MM.1S (cell line): ENCODE measurements around the gene NME3.
A peak's percentile ranks its signal among the peaks of the same experiment; 100 is the strongest.

ENCODE experiments used
- DNase-seq: peaks from one replicate; pipeline ENCODE4 v3.0.0-alpha.2; 2015
- H2AFZ ChIP-seq: fragments of 300-600 bp; sonication (generic); 2 replicates; pipeline ENCODE4 v1.6.0; 2016; ENCODE audit warnings: antibody characterized with exemption, low read length
- H3F3A ChIP-seq: fragments of 300-600 bp; sonication (generic); 2 replicates; pipeline ENCODE4 v1.6.1; 2016; ENCODE audit warnings: mild to moderate bottlenecking, antibody characterized with exemption, low read length, moderate library complexity, mixed read lengths; ENCODE audit not compliant: insufficient read depth
- H3K27ac ChIP-seq: fragments of 300-600 bp; sonication (generic); 2 replicates; pipeline ENCODE4 v1.5.1; 2016; ENCODE audit warnings: mild to moderate bottlenecking, low read length
- H3K27me3 ChIP-seq: fragments of 300-600 bp; sonication (generic); replicated peaks from 2 replicates; pipeline ENCODE4 v1.6.0; 2016; ENCODE audit warnings: low read length; ENCODE audit not compliant: insufficient read depth
- H3K36me3 ChIP-seq: fragments of 300-600 bp; sonication (generic); replicated peaks from 2 replicates; pipeline ENCODE4 v1.6.1; 2016; ENCODE audit warnings: mild to moderate bottlenecking, low read length, mixed read lengths; ENCODE audit not compliant: insufficient read depth
- H3K4me1 ChIP-seq: fragments of 300-600 bp; sonication (generic); 2 replicates; pipeline ENCODE4 v1.6.1; 2016; ENCODE audit warnings: low read length, mixed read lengths
- H3K4me2 ChIP-seq: fragments of 300-600 bp; sonication (generic); 2 replicates; pipeline ENCODE4 v1.6.0; 2016; ENCODE audit warnings: low read depth, low read length
- H3K4me3 ChIP-seq: fragments of 300-600 bp; sonication (generic); 2 replicates; pipeline ENCODE4 v1.5.1; 2016; ENCODE audit warnings: low read length, mixed read lengths
- H3K79me2 ChIP-seq: fragments of 300-600 bp; sonication (generic); 2 replicates; pipeline ENCODE4 v1.6.1; 2016; ENCODE audit warnings: mixed run types, low read length, mixed read lengths
- H3K9ac ChIP-seq: fragments of 300-600 bp; sonication (generic); 2 replicates; pipeline ENCODE4 v1.6.1; 2016; ENCODE audit warnings: low read length, mixed read lengths
- H3K9me2 ChIP-seq: fragments of 300-600 bp; sonication (generic); replicated peaks from 2 replicates; pipeline ENCODE4 v1.6.1; 2016; ENCODE audit warnings: mild to moderate bottlenecking, low read length, mixed read lengths; ENCODE audit not compliant: insufficient read depth
- H3K9me3 ChIP-seq: fragments of 300-600 bp; sonication (generic); replicated peaks from 2 replicates; pipeline ENCODE4 v1.6.1; 2016; ENCODE audit warnings: mild to moderate bottlenecking, low read length, mixed read lengths; ENCODE audit not compliant: insufficient read depth
- H4K20me1 ChIP-seq: fragments of 300-600 bp; sonication (generic); 2 replicates; pipeline ENCODE4 v1.6.1; 2016; ENCODE audit warnings: mild to moderate bottlenecking, low read length, moderate library complexity, mixed read lengths; ENCODE audit not compliant: insufficient read depth
- EZH2 ChIP-seq: fragments of 300-600 bp; sonication (generic); optimal IDR thresholded peaks from 2 replicates; pipeline ENCODE3; 2017; ENCODE audit warnings: low read depth, mild to moderate bottlenecking, antibody characterized with exemption, low read length, mixed read lengths
- EZH2phosphoT487 ChIP-seq: fragments of 300-600 bp; sonication (generic); IDR thresholded peaks from 2 replicates; pipeline ENCODE4 v1.6.1; 2018; ENCODE audit warnings: antibody characterized with exemption, low read length
- TF ChIP-seq, protein P1 (sequence below): fragments of 300-600 bp; sonication (generic); IDR thresholded peaks from 2 replicates; pipeline ENCODE4 v1.5.1; 2016; ENCODE audit warnings: antibody characterized with exemption, low read length, mixed read lengths

The NME3 gene

GRCh38 chr16:1726661-1727502, 44.5 kb downstream of the NME3 start:
- no peak for DNase-seq
- H3K9ac ChIP-seq = no peak overlapping the region
- no peaks in the 10 kb centered on the region for H3K36me3 ChIP-seq
- peaks cover 30% of the 10 kb centered on the region for H3K79me2 ChIP-seq
- H3K4me1 ChIP-seq = peaks cover 6% of the 10 kb centered on the region; the same call in 1 of the 2 replicates
- no peak overlapping the region for H2AFZ ChIP-seq
- TF ChIP-seq, protein P1, sequence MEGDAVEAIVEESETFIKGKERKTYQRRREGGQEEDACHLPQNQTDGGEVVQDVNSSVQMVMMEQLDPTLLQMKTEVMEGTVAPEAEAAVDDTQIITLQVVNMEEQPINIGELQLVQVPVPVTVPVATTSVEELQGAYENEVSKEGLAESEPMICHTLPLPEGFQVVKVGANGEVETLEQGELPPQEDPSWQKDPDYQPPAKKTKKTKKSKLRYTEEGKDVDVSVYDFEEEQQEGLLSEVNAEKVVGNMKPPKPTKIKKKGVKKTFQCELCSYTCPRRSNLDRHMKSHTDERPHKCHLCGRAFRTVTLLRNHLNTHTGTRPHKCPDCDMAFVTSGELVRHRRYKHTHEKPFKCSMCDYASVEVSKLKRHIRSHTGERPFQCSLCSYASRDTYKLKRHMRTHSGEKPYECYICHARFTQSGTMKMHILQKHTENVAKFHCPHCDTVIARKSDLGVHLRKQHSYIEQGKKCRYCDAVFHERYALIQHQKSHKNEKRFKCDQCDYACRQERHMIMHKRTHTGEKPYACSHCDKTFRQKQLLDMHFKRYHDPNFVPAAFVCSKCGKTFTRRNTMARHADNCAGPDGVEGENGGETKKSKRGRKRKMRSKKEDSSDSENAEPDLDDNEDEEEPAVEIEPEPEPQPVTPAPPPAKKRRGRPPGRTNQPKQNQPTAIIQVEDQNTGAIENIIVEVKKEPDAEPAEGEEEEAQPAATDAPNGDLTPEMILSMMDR = no peak
- TF ChIP-seq EZH2 (no peak), EZH2phosphoT487 (no peak)
- H3K4me2 ChIP-seq = no peak overlapping the region
- no peaks in the 10 kb centered on the region for H3K9me3 ChIP-seq
- H3F3A ChIP-seq = peaks cover 3% of the 10 kb centered on the region; the same call in 1 of the 2 replicates
- H4K20me1 ChIP-seq = no peaks in the 10 kb centered on the region
- H3K4me3 ChIP-seq = no peak overlapping the region
- no peak overlapping the region for H3K27ac ChIP-seq
- no peaks in the 10 kb centered on the region for H3K27me3 ChIP-seq
- H3K9me2 ChIP-seq = no peaks in the 10 kb centered on the region

DNA sequence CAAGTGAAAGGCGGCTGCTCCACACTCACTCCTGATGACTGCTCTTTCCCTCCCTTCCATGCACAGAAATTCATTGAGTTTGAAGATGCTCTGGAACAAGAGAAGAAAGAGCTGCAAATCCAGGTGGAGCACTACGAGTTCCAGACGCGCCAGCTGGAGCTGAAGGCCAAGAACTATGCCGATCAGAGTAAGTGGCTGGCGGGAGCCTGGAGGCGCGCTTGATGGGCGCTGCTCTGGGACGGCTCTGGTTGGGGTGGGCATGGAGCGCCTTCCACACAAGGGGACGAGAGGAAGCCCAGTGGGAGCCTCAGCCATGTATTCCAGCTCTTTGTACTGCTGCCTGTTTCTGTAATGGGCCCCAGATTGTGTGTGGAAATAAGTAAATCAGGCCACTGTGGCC, 46.9 kb downstream of the NME3 start:
- DNase-seq = no peak
- no peaks in the 10 kb centered on the region for H3K36me3 ChIP-seq
- no peaks in the 10 kb centered on the region for H4K20me1 ChIP-seq
- no peak overlapping the region for H3K27ac ChIP-seq
- H3K9me3 ChIP-seq = no peaks in the 10 kb centered on the region
- TF ChIP-seq EZH2phosphoT487 (no peak), EZH2 (no peak)
- TF ChIP-seq, protein P1 = no peak
- peaks cover 6% of the 10 kb centered on the region; the same call in 1 of the 2 replicates for H3K4me1 ChIP-seq
- peaks cover 34% of the 10 kb centered on the region for H3K79me2 ChIP-seq
- no peak overlapping the region for H3K4me3 ChIP-seq
- no peaks in the 10 kb centered on the region for H3K27me3 ChIP-seq
- no peaks in the 10 kb centered on the region for H3K9me2 ChIP-seq
- no peak overlapping the region for H2AFZ ChIP-seq
- H3K4me2 ChIP-seq = no peak overlapping the region
- no peak overlapping the region for H3K9ac ChIP-seq
- peaks cover 3% of the 10 kb centered on the region; the same call in 1 of the 2 replicates for H3F3A ChIP-seq

GRCh38 chr16:1723450-1724147, 47.7 kb downstream of the NME3 start:
- H3K9ac ChIP-seq = no peak overlapping the region

More at GRCh38 chr16:1723450-1724147, 47.7 kb downstream of the NME3 start:
- TF ChIP-seq EZH2phosphoT487 (no peak), EZH2 (no peak)
- TF ChIP-seq, protein P1 = peak; percentile 74
- Histone ChIP-seq H3K9me3 (no peaks in the 10 kb centered on the region), H3K36me3 (no peaks in the 10 kb centered on the region), H2AFZ (no peak overlapping the region), H3K27ac (no peak overlapping the region), H4K20me1 (no peaks in the 10 kb centered on the region), H3K9me2 (no peaks in the 10 kb centered on the region), H3K4me2 (no peak overlapping the region), H3K4me3 (no peak overlapping the region), H3F3A (peaks cover 3% of the 10 kb centered on the region; the same call in 1 of the 2 replicates), H3K4me1 (peaks cover 6% of the 10 kb centered on the region; the same call in 1 of the 2 replicates), H3K27me3 (no peaks in the 10 kb centered on the region), H3K79me2 (peaks cover 41% of the 10 kb centered on the region)
- peak; percentile 27 for DNase-seq
